Activated CD8-positive, alpha-beta memory T cell treated with anti-CD3 and anti-CD28 coated beads, Interleukin-2, amount 50 U/mL, for 4 hours (primary cell): ENCODE results near the gene HECTD4.
"Not testable (repeated sequence)": the region's sequence is repeated elsewhere in the genome, so short reads cannot be mapped to it uniquely, and the experiment has no call there.

Experiments used
- DNase-seq: peaks from one replicate; pipeline ENCODE4 v3.0.0-alpha.2; 2020

HECTD4 gene, protein sequence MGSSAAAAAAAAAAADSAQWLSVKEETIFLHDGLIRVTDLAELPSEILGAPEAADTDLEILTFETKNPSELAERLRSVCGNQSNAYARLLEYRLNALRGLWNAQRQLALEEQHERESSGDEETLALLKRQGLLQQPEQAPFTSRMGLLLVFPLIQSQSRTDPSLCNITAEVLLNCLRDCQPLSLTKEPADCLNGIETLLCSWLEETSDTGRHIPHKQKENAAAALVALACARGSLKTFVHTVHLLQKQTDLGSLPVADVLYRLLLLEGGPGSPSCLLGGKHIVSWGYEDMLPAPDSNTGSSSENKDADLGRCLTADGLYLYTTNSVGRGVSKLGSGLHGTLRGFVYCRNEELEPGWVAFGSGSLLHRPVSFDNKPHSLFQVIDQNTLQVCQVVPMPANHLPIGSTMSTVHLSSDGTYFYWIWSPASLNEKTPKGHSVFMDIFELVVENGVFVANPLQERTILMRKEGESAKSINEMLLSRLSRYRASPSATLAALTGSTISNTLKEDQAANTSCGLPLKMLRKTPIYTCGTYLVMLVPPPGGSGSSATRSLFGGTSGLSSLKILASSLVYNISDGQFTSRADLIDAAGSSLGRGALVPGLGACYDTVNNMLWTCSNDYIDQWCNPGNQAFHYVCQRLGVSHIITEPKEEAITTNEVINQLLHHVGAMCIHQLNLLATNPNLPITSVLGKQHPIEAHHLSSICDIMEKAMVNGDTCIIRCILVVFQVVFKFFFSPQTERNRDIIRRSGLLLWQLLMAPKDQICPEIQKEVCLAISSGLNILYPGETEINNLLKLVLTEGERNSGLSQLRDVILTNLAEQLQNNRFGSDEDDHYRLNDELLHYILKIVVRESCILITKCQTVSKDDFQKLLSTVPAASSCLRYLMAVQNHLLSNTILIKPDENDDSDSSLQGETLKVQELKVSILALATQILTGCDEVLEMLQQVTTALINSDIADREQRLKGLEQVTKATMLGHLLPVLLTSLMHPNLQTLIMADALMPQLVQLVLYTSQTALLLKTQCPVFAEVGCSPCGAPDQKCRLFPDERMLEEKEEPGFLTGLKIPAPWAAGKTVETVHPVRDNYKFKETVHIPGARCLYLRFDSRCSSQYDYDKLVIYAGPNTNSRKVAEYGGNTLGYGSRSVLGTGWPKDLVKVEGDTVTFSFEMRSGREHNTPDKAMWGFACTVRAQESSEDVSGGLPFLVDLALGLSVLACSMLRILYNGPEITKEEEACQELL (N-terminal part only)

GRCh38 chr12:112381883-112382796, at the start of gene HECTD4:
TSS of gene HECTD4 (minus strand) at chr12:112382431. CDS start at chr12:112382128, 303 bp downstream.
- peak; percentile 94 for DNase-seq

GRCh38 chr12:112431965-112432364, 49.7 kb upstream of the HECTD4 start:
- DNase-seq = no peak

DNA sequence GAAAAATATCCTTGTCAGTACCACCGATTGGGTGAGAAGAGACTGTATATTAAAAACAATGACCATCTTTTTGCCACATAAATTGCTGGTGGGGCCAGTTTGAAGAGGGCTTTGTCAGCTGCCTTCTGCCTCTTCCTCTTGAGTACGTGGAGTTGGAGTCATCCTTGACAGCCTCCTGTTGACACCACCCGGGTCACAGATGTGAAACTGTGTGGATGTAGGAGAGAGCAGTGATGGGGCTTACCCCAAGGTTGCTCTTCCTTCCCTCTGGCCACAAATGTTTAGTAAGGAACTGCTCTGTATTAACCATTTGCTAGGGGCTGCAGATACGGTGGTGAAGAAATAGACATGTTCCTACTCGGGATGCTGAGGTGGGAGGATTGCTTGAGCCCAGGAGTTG, 48.7 kb upstream of the HECTD4 start:
- DNase-seq = no peak

DNA sequence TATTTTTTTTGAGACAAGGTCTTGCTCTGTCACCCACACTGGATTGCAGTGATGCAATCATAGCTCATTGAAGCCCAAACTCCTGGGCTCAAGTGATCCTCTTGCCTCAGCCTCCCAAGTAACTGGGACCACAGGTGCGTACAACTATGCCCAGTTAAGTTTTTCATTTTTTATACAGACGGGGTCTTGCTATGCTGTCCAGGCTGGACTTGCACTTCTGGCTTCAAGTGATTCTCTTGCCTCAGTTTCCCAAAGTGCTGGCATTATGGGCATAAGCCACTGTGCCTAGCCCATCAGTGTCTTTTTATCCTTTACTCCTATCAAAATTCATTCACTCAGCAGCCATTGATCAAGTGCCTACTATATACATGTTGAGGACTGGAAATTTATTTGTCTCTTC, 45.5 kb upstream of the HECTD4 start:
- DNase-seq = no peak

- no peak for DNase-seq
Observed at GRCh38 chr12:112425582-112426382, 43.6 kb upstream of the HECTD4 start.

- DNase-seq = no peak
Observed at GRCh38 chr12:112424126-112424525, 41.9 kb upstream of the HECTD4 start.

- no peak for DNase-seq
Observed at GRCh38 chr12:112422531-112422930, 40.3 kb upstream of the HECTD4 start.

DNA sequence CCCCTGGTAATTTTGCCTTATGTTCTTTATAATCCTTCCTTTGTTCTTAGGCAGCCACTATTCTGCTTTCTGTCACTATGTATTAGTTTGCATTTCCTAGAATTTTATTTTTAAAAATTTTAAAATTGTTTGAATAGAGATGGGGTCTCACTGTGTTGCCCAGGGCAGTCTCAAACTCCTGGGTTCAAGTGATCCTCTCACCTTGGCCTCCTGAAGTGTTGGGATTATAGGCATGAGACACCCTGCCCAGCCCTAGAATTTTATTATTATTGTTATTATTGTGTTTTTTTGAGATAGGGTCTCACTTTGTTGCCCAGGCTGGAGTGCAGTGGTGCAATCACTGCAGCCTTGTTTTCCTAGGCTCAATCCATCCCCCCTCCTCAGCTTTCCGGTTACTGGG, 39.1 kb upstream of the HECTD4 start:
- no peak for DNase-seq

- no peak for DNase-seq
Observed at GRCh38 chr12:112420740-112421139, 38.5 kb upstream of the HECTD4 start.

DNA sequence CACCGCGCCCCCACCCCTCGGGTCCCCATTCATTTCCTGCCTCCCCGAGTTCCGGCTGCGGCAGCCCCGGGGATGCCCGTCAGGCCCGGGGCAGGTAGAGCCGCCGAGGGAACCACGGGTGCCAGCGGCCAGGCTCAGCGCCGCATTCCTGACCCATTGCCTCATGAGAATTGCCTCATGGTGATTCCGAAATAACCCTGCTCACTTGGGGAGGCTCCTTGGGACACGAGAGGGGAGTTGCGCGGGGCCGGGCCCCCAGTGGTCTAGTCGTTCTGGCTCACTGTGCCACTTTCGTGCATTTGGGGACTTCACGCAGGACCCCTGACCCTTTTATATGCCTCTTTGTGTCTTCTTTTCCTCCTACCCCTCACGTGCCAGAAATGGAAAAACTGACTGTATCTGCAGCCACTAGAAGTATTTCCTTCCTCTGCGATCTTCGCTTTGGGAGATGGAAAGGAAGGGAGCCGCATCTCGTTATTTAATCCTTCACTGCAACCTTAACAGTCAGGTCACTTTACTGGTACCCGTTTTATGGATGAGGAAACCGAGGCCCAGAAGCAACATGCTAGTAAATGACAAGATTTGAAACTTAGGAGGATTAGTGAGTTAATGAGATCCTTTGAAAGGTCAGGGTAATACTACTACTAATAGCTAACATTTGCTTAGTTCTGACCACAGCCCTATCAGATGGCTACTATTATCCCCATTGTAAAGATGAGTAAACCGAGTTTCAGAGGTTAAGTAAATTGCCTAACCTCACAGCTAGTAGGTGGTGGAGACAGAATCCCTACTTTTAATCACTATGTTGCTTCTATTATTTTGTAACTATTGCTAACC, 37.3 kb upstream of the HECTD4 start:
- no peak for DNase-seq

GRCh38 chr12:112418608-112419296, 36.5 kb upstream of the HECTD4 start, which contains the start of gene PTPN11:
TSS of gene PTPN11 (plus strand) at chr12:112418947. CDS start at chr12:112419112, 165 bp downstream.
- peak; percentile 91 for DNase-seq

DNA sequence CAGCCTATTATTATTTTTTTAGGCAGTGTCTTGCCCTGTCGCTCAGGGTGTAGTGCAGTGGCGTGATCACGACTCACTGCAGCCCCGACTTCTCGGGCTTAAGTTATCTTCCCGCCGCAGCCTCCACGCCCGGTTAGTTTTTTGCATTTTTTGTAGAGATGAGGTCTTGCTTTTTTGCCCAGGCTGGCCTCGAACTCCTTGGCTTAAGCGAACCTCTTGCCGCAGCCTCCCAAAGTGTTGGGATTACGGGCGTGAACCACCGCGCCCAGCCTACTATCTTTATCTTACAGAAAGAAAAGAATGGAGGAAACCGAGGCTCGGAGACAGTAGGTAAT, 36.0 kb upstream of the HECTD4 start:
- no peak for DNase-seq

DNA sequence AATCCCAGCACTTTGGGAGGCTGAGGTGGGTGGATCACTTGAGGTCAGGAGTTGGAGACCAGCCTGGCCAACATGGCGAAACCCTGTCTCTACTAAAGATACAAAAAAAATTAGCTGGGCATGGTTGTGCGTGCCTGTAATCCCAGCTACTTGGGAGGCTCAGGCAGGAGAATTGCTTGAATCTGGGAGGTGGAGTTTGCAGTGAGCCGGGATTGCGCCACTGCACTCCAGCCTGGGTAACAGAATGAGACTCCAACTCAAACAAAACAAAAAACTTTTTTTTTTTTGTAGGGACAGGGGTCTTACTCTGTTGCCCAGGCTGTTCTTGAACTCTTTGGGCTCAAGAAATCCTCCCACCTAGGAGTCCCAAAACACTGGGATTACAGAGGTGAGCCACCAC, 33.2 kb upstream of the HECTD4 start:
- not testable (repeated sequence) for DNase-seq

DNA sequence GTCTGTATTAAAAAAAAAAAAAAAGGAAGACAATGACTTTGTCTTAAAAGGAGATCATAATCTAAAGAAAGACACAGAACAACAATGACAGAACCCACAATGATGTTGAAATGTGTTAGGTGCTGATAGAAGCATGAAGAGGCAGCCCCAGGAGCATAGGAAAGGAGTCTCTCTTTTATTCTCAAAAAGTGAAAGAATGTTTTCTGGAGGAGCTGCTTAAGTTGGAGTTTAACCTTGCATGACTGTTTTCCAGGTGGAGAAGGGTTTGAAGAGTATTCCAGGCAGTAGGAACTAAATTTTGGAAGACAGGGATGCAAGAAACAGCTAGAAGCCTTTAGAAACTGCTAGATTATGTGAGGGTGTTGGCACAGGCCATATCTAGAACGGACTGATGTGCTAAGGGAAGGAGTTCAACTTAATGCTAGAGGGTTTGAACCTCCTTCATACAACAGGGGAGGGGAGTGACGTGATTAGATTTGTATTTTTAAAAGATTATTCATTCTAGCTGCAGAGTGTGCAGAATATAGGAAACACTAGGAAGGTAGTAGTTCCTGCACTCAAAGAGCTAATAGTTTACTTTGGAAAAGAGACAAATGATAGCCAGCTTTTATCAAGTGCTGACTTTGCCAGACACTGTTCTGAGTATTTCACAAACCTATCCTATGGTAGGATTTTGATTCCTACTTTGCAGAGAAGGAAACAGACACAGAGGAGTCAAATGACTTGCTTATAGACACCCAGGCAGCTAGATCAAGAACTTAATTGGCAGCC, 31.8 kb upstream of the HECTD4 start:
- no peak for DNase-seq

DNA sequence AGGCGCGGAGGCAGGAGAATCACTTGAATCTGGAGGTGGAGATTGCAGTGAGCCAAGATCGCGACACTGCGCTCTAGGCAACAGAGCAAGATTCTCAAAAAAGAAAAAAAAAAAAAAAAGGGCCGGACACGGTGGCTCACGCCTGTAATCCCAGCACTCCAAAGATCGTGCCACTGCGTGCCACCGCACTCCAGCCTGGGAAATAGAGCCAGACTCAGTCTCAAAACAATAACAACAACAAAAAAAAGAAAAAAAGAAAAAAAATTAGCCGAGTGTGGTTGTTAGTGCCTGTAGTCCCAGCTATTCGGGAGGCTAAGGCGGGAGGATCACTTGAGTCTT, 27.6 kb upstream of the HECTD4 start:
- DNase-seq = no peak

GRCh38 chr12:112409064-112409905, 27.1 kb upstream of the HECTD4 start, which contains the start of gene RPL6:
TSS of gene RPL6 (minus strand) at chr12:112409605. CDS start at chr12:112408656, 949 bp downstream.
- peak; percentile 64 for DNase-seq

DNA sequence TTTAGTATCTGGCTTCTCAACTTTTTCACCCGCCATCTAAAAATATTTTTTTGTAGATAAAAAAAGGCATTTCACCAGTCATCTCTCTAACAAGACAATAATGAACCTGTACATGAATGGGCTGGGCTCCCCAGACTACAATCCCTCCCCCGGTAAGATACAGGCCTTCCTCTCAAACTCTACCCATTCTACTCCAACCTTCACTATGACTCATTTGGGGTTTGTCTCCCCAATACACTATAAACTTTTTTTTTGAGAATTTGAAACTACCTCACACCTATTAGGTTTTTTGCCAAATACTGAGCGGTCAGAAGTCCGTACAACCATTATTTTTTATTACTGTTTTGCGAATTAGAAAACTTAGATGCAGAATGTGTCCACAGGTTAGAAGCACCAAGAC, 26.4 kb upstream of the HECTD4 start:
- DNase-seq = peak; percentile 32

DNA sequence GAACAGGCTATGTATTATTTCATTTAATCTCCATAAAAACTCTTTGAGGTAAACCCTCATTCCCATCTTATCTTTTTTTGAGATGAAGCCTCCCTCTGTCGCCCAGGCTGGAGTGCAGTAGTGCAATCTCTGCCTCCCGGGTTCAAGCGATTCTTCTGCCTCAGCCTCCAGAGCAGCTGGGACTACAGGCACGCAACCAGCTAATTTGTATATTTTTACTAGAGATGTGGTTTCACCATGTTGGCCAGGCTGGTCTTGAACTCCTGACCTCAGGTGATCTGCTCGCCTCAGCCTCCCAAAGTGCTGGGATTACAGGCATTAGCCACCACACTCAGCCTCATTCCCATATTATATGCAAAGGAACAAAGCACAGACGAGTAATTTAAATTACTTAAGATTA, 25.5 kb upstream of the HECTD4 start:
- DNase-seq = not testable (repeated sequence)
